Fibroblast of skin of right biceps (primary cell): ENCODE measurements around the gene TXNDC12.
"Not testable (repeated sequence)": the region's sequence is repeated elsewhere in the genome, so short reads cannot be mapped to it uniquely, and the experiment has no call there.

Experiments
- DNase-seq: peaks from one replicate; pipeline ENCODE4 v3.0.0-alpha.2; 2013

Gene TXNDC12

GRCh38 chr1:52055066-52055865 is at the start of gene TXNDC12:
TSS of gene TXNDC12 (minus strand) at chr1:52055191. CDS start at chr1:52055096, 95 bp downstream.
- DNase-seq, result peak; percentile 91

GRCh38 chr1:52102336-52103013 is 47.5 kb upstream of the TXNDC12 start:
- DNase-seq, result no peak

GRCh38 chr1:52098139-52098871 is 43.3 kb upstream of the TXNDC12 start:
- DNase-seq, result no peak

GRCh38 chr1:52096216-52096615 is 41.2 kb upstream of the TXNDC12 start:
- no peak for DNase-seq

GRCh38 chr1:52094300-52094699 is 39.3 kb upstream of the TXNDC12 start:
- not testable (repeated sequence) for DNase-seq

GRCh38 chr1:52087892-52088291 is 32.9 kb upstream of the TXNDC12 start:
- DNase-seq, result not testable (repeated sequence)

- no peak for DNase-seq
Measured at GRCh38 chr1:52080014-52080415, 25.0 kb upstream of the TXNDC12 start.

GRCh38 chr1:52077277-52077676 is 22.3 kb upstream of the TXNDC12 start:
- DNase-seq, result not testable (repeated sequence)

GRCh38 chr1:52072291-52072690 is 17.3 kb upstream of the TXNDC12 start:
- DNase-seq, result no peak

- DNase-seq, result no peak
Measured at GRCh38 chr1:52070704-52071103, 15.7 kb upstream of the TXNDC12 start.

GRCh38 chr1:52063192-52063591 is 8.2 kb upstream of the TXNDC12 start:
- no peak for DNase-seq

- no peak for DNase-seq
Measured at GRCh38 chr1:52060822-52061221, 5.8 kb upstream of the TXNDC12 start.

GRCh38 chr1:52059888-52060287 is 4.9 kb upstream of the TXNDC12 start:
- no peak for DNase-seq

- peak; percentile 59 for DNase-seq
Measured at GRCh38 chr1:52059321-52059720, 4.3 kb upstream of the TXNDC12 start.

GRCh38 chr1:52057876-52058415 is 3.0 kb upstream of the TXNDC12 start:
- peak; percentile 25 for DNase-seq

- DNase-seq, result peak; percentile 3
Measured at GRCh38 chr1:52057255-52057654, 2.3 kb upstream of the TXNDC12 start.

GRCh38 chr1:52056937-52057231 is 1.9 kb upstream of the TXNDC12 start:
- DNase-seq, result peak; percentile 55

- DNase-seq, result peak; percentile 95
Measured at GRCh38 chr1:52056163-52056936, 1.4 kb upstream of the TXNDC12 start, which contains the start of gene BTF3L4. TSS of gene BTF3L4 (plus strand) at chr1:52056295. CDS start at chr1:52059848, 3,553 bp downstream.

GRCh38 chr1:52055866-52056162 is 823 bp upstream of the TXNDC12 start:
- no peak for DNase-seq

GRCh38 chr1:52054496-52055065 is 410 bp downstream of the TXNDC12 start:
- no peak for DNase-seq

- no peak for DNase-seq
Measured at GRCh38 chr1:52053862-52054261, 1.1 kb downstream of the TXNDC12 start.

- DNase-seq, result not testable (repeated sequence)
Measured at GRCh38 chr1:52049337-52049736, 5.7 kb downstream of the TXNDC12 start.
